ENCODE data around the gene PLEKHG1. TPM values are rescaled to one million over a fixed set of nuclear protein-coding genes. Genes with fewer than 3 reads are reported as not detected.

Gene PLEKHG1
- total RNA-seq, 1 experiment from 2014 or later, result 1.4 TPM

- Histone ChIP-seq H3K9me3 (ENCODE audit: low read length) (no peaks in the 10 kb centered on the region), H3K4me3 (ENCODE audit: low read length) (no peak overlapping the region), H3K9me2 (replicated peaks; ENCODE audit: low read length) (no peaks in the 10 kb centered on the region), H3K4me2 (ENCODE audit: low read length) (no peak overlapping the region), H3K4me1 (ENCODE audit: insufficient read depth, low read length) (no peaks in the 10 kb centered on the region), H3K27me3 (ENCODE audit: low read length) (no peaks in the 10 kb centered on the region), H3K79me2 (ENCODE audit: low read length) (no peaks in the 10 kb centered on the region), H2AFZ (ENCODE audit: low read length) (no peak overlapping the region), H4K20me1 (ENCODE audit: low read length) (no peaks in the 10 kb centered on the region), H3F3A (ENCODE audit: low read length, unreplicated experiment) (no peaks in the 10 kb centered on the region), H3K36me3 (ENCODE audit: low read depth, low read length) (no peaks in the 10 kb centered on the region), H3K27ac (ENCODE audit: low read length) (no peak overlapping the region), H3K9ac (ENCODE audit: low read length) (no peak overlapping the region)
- DNase-seq, result no peak
- intact Hi-C loops (cut with micrococcal nuclease), result no loop called here
- CTCF ChIA-PET, result no interaction called here
- POLR2A ChIA-PET (ENCODE audit: unreplicated experiment), result no interaction called here
- ATAC-seq, result no peak
- BruUV-seq (replicated peaks), result no TSS peak
- TF ChIP-seq EZH2phosphoT487 (IDR thresholded peaks at IDR 0.05; ENCODE audit: borderline replicate concordance, low read length) (no peak), CTCF (conservative IDR thresholded peaks at IDR 0.05; ENCODE audit: low read depth, low read length) (no peak), EZH2 (IDR thresholded peaks at IDR 0.05; ENCODE audit: low read length, unreplicated experiment) (no peak)
Observed at GRCh38 chr6:150592377-150592995, 7.2 kb upstream of the PLEKHG1 start.

GRCh38 chr6:150593119-150593518 lies 6.6 kb upstream of the PLEKHG1 start:
- DNase-seq (no peak), ATAC-seq (no peak)
- H3K4me1 ChIP-seq (ENCODE audit: insufficient read depth, low read length), result no peaks in the 10 kb centered on the region
- H3K27ac ChIP-seq (ENCODE audit: low read length), result no peak overlapping the region
- H3K4me2 ChIP-seq (ENCODE audit: low read length), result no peak overlapping the region
- ChIA-PET POLR2A (ENCODE audit: unreplicated experiment) (no interaction called here), CTCF (no interaction called here)
- H3K27me3 ChIP-seq (ENCODE audit: low read length), result no peaks in the 10 kb centered on the region
- H3K9me3 ChIP-seq (ENCODE audit: low read length), result no peaks in the 10 kb centered on the region
- no peaks in the 10 kb centered on the region for H3K36me3 ChIP-seq (ENCODE audit: low read depth, low read length)
- no peaks in the 10 kb centered on the region for H3K9me2 ChIP-seq (replicated peaks; ENCODE audit: low read length)
- no TSS peak for BruUV-seq (replicated peaks)
- no peak overlapping the region for H3K4me3 ChIP-seq (ENCODE audit: low read length)
- H2AFZ ChIP-seq (ENCODE audit: low read length), result no peak overlapping the region
- TF ChIP-seq EZH2 (IDR thresholded peaks at IDR 0.05; ENCODE audit: low read length, unreplicated experiment) (no peak), EZH2phosphoT487 (IDR thresholded peaks at IDR 0.05; ENCODE audit: borderline replicate concordance, low read length) (no peak), CTCF (conservative IDR thresholded peaks at IDR 0.05; ENCODE audit: low read depth, low read length) (no peak)
- H3K79me2 ChIP-seq (ENCODE audit: low read length), result no peaks in the 10 kb centered on the region
- no peak overlapping the region for H3K9ac ChIP-seq (ENCODE audit: low read length)
- H4K20me1 ChIP-seq (ENCODE audit: low read length), result no peaks in the 10 kb centered on the region
- intact Hi-C loops (cut with micrococcal nuclease), result no loop called here
- H3F3A ChIP-seq (ENCODE audit: low read length, unreplicated experiment), result no peaks in the 10 kb centered on the region

- no peak for ATAC-seq
- CTCF ChIA-PET, result no interaction called here
- no TSS peak for BruUV-seq (replicated peaks)
Observed at GRCh38 chr6:150596439-150596838, 3.2 kb upstream of the PLEKHG1 start.

More at GRCh38 chr6:150596439-150596838, 3.2 kb upstream of the PLEKHG1 start:
- H3K79me2 ChIP-seq (ENCODE audit: low read length), result no peaks in the 10 kb centered on the region
- no peaks in the 10 kb centered on the region for H3K36me3 ChIP-seq (ENCODE audit: low read depth, low read length)
- H3K9me3 ChIP-seq (ENCODE audit: low read length), result no peaks in the 10 kb centered on the region
- no peaks in the 10 kb centered on the region for H3K9me2 ChIP-seq (replicated peaks; ENCODE audit: low read length)
- no peaks in the 10 kb centered on the region for H3F3A ChIP-seq (ENCODE audit: low read length, unreplicated experiment)
- POLR2A ChIA-PET (ENCODE audit: unreplicated experiment), result interaction anchor here (0.6 kb wide), 1 partner anchor 104 kb away, joined by 4 read pairs; no protein-coding TSS in a partner anchor
- DNase-seq, result no peak
- TF ChIP-seq CTCF (conservative IDR thresholded peaks at IDR 0.05; ENCODE audit: low read depth, low read length) (no peak), EZH2 (IDR thresholded peaks at IDR 0.05; ENCODE audit: low read length, unreplicated experiment) (no peak), EZH2phosphoT487 (IDR thresholded peaks at IDR 0.05; ENCODE audit: borderline replicate concordance, low read length) (no peak)
- H3K9ac ChIP-seq (ENCODE audit: low read length), result no peak overlapping the region
- intact Hi-C loops (cut with micrococcal nuclease), result no loop called here
- H3K27ac ChIP-seq (ENCODE audit: low read length), result no peak overlapping the region
- H3K4me2 ChIP-seq (ENCODE audit: low read length), result no peak overlapping the region
- no peaks in the 10 kb centered on the region for H4K20me1 ChIP-seq (ENCODE audit: low read length)
- peaks cover 6% of the 10 kb centered on the region for H3K4me1 ChIP-seq (ENCODE audit: insufficient read depth, low read length)
- H2AFZ ChIP-seq (ENCODE audit: low read length), result no peak overlapping the region
- no peaks in the 10 kb centered on the region for H3K27me3 ChIP-seq (ENCODE audit: low read length)
- no peak overlapping the region for H3K4me3 ChIP-seq (ENCODE audit: low read length)
